CD4-positive, alpha-beta T cell treated with Interleukin-10 for 1 hour (primary cell): ENCODE measurements around the gene BMP8A.

Experiments used
- DNase-seq: peaks from one replicate; pipeline ENCODE4 v3.0.0-alpha.2; 2020

Gene BMP8A

GRCh38 chr1:39529901-39530535, 38.6 kb downstream of the BMP8A start:
- DNase-seq = no peak

GRCh38 chr1:39531526-39531925, 40.1 kb downstream of the BMP8A start:
- DNase-seq = no peak

DNA sequence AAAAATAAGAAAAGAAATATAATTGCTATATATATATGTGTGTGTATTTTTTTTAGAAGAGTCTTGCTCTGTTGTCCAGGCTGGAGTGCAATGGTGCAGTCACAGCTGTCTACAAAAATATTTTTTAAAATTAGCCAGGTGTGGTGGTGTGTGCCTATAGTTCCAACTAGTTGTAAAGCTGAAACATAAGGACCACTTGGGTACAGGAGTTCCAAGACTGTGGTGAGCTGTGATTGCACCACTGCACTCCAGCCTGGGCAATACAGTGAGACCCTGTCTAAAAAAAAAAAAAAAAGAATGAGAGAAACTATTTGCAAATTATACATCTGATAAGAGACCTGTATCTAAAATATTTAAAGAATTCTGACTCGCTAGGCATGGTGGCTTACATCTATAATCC, 42.0 kb downstream of the BMP8A start:
- DNase-seq = no peak

DNA sequence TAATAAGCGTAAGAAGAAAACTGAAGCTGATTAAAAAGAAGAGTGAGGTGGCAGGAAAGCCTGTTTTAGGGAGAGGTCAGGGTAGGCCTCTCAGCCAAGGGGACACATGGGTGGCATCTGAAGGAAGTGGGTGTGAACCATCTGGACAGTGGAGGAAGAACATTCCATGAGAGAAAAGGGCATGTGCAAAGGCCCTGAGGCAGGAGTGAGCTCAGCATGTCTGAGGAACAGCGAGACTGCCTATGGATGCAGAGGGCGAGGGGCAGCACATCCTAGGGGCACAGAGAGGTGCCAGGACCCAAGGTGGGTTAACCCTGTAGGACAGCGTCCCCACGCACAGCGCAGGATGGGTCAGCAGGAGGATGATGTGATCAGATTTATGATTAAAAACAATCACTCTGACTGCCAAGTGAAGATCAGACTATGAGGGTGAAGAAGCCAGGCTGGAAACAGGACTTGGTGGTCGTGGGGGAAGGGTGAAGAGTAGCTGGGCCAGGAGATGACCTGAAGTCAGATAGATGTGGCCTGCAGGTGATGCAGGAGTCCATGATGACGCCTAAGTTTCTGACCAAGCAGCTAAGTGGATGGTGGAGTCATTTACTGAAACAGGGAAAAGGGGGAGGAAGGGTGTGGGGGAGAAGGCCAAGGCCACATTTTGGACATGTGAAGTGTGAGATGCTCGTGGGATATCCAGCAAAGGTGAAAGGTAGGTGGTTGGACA, 47.3 kb downstream of the BMP8A start:
- no peak for DNase-seq

- peak; percentile 69 for DNase-seq
Observed at GRCh38 chr1:39539252-39539790, 47.9 kb downstream of the BMP8A start.

GRCh38 chr1:39540504-39541031, 49.1 kb downstream of the BMP8A start:
- peak; percentile 35 for DNase-seq

DNA sequence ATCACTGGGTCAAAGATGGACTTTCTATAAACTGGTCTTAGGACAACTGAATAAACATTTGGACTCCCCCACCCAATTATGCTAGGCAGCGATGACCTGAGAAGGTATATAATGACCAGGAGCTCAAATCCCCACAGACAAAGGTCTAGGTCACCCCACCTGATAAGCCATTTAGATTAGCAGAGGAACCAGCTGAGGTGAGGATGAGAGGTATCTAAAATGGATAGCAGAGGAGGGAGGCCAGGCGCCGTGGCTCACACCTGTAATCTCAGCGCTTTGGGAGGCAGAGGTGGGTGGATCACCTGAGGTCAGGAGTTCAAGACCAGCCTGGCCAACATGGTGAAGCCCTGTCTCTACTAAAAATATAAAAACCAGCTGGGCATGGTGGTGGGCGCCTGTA, 51.5 kb downstream of the BMP8A start:
- DNase-seq = no peak

GRCh38 chr1:39544327-39544726, 52.9 kb downstream of the BMP8A start:
- DNase-seq = no peak

- no peak for DNase-seq
Observed at GRCh38 chr1:39545531-39545930, 54.1 kb downstream of the BMP8A start.

- no peak for DNase-seq
Observed at GRCh38 chr1:39554277-39554676, 62.8 kb downstream of the BMP8A start.

DNA sequence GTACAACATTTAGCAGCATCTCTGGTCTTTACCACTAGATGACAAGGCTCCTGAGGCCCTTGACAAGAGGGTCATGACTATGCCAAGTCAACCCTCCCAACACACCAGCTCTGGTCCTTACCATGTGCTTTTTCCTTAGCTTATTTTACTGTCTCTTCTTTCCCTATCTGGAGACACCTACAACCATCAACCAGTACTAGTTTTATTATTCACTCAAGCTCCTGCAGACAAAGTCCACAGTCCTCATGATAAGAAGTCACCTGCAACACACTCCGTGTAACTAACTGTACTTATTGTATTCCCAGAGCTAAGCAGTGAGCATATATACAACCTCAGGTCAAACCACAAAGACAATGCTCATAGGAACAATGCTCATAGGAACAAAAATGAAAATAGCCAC, 69.8 kb downstream of the BMP8A start:
- no peak for DNase-seq

DNA sequence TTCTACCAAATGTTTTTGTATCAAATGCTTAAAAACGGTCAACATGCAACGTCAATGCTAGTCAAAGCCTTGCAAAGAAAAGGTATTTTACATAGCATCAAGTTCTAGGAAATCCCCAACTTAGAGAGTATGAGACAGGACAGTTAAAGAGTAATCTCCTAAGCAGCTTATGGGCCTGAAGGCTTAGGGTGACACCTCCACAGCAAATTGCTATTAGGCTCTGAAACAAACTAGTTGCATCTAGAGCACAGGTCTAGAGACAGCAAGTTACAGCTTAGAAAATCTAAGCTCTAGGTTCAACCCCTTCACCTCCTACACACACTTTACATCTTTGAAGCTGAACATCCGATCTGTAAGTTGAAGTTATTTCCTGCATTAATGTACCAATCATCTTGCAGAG, 71.5 kb downstream of the BMP8A start:
- DNase-seq = no peak

DNA sequence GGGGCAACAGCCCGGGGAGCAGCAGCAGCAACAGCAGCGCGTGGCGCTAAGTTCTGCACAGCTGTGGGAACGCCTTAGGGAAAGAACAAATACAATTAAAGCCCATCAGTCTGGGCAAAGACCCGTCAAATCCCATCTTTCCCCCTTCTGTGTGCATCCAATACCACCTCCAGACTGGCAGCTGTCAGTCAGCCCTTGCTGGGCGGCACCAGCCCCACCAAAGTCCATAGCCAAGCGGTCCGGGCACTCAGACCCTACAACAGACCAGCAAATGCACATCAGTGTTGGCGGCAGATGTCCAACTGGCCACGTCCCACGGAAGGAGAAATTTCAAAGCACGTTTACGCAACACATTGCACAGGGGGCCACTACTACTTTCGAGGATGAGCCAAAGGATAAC, 72.2 kb downstream of the BMP8A start:
- no peak for DNase-seq

GRCh38 chr1:39564340-39564739, 72.9 kb downstream of the BMP8A start:
- DNase-seq = no peak

- no peak for DNase-seq
Observed at GRCh38 chr1:39564941-39565340, 73.5 kb downstream of the BMP8A start.

DNA sequence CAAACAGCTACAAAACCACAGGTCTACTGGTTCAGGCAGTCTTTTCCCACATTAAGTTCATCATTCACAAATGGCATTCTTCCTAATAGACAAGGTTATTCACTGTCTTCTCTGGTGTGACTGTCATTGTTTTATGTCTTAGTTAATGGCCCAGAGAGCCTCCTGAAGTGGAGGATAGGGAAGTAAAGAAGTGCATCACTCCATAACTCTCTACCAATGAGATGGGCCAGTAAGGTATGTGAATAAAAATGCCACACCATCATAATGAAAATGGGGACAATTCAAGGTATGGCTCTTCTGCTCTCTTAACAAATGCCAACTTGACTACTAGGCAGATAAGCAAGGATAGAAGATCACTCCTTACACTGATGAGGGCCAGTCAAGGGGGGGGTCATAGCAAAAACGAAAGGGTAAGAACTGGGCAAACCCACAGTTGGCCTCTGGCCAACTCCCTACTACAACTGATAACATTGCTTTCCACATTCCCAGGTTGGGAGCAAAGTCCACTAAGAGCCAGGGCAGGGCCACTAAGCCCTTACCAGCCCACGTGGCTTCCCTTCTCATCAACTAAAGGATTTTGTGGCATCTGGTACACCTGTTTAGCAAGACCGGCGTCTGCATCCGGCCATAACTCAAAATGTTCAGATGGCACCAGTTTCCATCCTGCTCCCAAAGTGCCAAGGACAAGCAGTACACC, 75.2 kb downstream of the BMP8A start:
- DNase-seq = no peak

- DNase-seq = no peak
Observed at GRCh38 chr1:39567302-39567701, 75.9 kb downstream of the BMP8A start.

GRCh38 chr1:39568208-39568607, 76.8 kb downstream of the BMP8A start:
- DNase-seq = no peak

GRCh38 chr1:39569034-39569433, 77.6 kb downstream of the BMP8A start:
- no peak for DNase-seq

- no peak for DNase-seq
Observed at GRCh38 chr1:39570477-39571177, 79.2 kb downstream of the BMP8A start.

GRCh38 chr1:39571178-39571483, 79.7 kb downstream of the BMP8A start:
- DNase-seq = no peak

DNA sequence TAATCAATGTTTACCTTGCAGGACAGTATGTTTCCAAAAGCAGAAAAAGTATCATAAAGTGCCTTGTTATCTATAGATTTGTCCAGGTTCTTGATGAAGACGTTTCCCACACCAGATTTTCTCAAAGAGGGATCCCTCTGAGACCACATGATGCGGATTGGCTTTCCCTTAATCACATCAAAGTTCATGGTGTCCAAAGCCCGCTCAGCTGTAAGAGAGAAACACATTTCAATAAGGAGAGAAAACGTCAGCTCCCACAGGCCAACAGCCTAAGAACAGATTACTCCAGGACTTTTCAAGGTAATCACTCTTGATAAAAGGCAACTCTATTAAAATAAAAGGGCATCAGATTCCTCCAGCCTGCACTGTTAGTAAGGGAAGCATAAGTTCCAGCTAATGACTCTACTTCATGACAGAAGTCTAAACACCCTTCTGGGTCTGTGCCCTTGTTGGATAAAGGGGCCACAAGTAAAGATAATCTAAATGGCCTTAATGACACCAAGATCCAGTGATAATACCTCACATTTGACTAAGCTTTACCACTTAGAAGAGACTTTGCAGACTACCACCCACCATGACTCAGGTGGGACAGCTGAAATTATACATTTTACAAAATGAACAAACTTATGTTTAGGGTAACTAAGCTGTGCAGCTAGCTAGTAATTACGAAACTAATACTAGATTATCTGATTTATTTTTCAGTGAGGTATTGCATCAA, 81.1 kb downstream of the BMP8A start:
- no peak for DNase-seq

DNA sequence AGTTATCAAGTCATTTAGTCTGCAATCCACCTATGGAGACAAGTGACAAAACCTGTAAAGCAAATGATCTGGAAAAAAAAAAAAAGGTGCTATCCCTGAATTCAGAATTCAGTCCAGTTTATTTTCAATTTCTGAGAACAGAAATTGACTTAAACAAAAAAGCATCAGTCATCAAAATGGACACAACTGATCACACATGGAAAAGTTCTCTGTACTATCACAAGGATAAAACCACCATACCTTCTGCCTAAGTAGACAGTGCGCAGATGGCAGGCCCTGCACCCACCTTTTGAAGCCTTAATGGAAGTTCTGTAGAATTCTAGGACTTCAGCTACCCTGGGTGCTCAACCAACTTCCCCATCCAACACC, 81.6 kb downstream of the BMP8A start:
- DNase-seq = no peak
